ENCODE results near the gene INTS14.

Gene INTS14

DNA sequence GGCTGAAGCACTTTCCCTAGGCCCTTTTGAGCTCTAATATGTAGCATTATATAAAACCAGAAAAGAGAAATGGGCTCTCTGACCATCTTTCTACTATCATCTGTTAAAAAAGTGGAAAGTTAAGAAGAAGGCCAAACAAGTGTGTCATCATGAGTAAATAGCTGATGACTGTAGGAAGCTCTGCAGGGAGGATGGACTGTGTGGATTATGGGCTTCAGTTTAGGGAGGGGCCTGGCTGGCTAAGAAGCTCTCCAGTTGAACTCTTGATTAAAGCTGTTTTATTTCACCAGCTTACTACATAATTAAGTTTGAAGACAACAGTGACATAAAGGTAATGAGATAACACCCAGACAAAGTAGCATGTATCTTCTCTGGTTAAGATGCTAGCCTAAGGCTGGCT is 30.6 kb downstream of the INTS14 start:
- TF ChIP-seq, protein P1, sequence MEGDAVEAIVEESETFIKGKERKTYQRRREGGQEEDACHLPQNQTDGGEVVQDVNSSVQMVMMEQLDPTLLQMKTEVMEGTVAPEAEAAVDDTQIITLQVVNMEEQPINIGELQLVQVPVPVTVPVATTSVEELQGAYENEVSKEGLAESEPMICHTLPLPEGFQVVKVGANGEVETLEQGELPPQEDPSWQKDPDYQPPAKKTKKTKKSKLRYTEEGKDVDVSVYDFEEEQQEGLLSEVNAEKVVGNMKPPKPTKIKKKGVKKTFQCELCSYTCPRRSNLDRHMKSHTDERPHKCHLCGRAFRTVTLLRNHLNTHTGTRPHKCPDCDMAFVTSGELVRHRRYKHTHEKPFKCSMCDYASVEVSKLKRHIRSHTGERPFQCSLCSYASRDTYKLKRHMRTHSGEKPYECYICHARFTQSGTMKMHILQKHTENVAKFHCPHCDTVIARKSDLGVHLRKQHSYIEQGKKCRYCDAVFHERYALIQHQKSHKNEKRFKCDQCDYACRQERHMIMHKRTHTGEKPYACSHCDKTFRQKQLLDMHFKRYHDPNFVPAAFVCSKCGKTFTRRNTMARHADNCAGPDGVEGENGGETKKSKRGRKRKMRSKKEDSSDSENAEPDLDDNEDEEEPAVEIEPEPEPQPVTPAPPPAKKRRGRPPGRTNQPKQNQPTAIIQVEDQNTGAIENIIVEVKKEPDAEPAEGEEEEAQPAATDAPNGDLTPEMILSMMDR (IDR thresholded peaks at IDR 0.05; ENCODE audit: borderline replicate concordance, insufficient read depth, low read depth, low read length) = no peak
- no peak overlapping the region for H3K4me3 ChIP-seq (ENCODE audit: low read depth, low read length)

DNA sequence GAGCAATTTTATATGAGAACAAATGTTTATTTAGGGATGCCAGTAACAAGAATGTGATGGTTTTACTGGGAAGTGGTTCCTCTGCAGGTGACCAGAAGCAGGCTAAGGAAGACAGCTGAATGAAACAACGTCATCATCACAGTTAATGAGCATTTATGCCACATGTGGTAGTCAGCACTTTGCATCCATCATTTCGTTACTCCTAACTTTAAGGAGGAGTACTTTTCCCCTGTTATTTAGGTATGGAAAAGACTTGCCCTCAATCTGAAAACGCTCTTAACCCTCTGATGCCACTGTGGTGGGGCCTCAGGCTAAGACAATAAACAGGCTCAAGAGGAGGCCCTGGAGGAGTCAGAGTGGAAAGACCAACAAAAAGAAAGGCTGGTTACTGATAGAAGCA is 31.2 kb downstream of the INTS14 start:
- TF ChIP-seq, protein P1 (IDR thresholded peaks at IDR 0.05; ENCODE audit: borderline replicate concordance, insufficient read depth, low read depth, low read length) = no peak
- H3K4me3 ChIP-seq (ENCODE audit: low read depth, low read length) = no peak overlapping the region

DNA sequence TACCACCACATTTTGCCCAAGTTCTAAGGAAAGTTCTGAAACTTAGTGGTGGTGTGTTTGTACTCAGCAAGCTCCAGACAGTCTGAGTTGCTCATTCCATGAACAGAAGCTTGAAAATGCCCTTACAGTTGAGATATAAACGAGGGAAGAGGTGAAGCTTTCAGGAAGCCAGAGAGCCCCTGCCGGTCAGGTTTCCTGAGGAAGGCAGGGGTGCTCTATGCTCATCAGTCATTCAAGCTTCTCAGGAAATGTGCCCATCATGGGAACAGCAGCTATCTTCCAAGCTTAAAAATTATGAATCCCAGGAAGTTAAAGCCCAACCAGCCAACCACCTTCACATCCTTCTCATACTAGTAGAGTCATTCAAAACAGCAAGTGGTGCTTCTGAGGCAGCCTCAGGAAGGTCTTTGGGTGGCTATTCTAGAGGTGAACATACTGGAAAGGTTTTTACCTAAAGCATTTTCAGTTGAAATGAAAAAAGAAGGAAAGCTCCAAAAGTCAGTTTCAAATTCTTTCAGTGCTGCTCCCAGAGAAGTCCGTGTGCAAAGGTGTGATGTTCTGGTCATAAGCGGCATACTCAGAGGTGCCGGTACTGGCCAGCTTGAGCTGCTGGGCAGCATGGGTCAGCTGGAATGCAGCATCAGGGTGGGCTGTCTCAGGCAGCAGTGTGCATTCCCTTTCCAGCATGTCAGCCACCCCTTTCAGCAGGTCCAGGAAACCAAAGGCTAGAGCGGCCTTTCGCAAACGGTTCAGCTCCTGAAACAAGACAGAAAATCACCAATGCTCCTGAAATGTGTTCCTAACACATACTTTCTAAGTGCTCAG is 31.8 kb downstream of the INTS14 start:
- TF ChIP-seq, protein P1 (IDR thresholded peaks at IDR 0.05; ENCODE audit: borderline replicate concordance, insufficient read depth, low read depth, low read length) = no peak
- H3K4me3 ChIP-seq (ENCODE audit: low read depth, low read length) = no peak overlapping the region

DNA sequence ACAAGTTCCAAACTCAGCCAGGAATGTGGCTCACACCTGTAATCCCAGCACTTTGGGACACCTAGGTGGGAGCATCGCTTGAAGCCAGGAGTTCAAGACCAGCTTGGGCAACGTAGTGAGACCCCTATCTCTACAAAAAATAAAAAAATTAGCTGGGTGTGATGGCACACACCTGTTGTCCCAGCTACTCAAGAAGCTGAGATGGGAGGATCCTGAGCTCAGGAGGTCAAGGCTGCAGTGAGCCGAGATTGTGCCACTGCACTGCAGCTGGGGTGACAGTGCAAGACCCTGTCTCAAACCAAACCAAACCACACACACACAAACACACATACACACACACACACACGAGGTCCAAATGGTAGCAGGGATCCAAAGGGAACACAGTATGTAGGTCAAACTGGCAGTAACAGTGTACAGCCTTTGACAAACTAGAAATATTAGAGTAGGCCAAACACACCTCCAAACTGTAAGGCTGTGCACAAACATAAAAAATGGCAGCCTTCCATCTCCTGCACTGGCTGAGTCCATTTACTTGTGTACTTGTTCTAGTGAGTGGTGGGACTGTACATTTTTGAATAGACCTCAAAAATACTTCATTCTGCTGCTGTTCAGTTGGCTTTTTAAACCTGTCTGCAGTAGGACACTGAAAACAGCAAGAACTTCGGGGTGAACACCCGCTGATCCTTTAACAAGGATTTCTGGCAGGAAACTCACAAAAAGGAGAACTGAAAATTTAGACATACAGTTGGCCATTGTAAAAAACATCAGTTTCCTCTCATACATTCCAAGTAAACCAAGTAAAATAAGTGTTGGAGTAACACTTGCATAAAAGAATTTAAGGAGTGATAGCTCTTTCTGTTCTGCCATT is 33.6 kb downstream of the INTS14 start:
- TF ChIP-seq, protein P1 (IDR thresholded peaks at IDR 0.05; ENCODE audit: borderline replicate concordance, insufficient read depth, low read depth, low read length) = no peak
- no peak overlapping the region for H3K4me3 ChIP-seq (ENCODE audit: low read depth, low read length)

DNA sequence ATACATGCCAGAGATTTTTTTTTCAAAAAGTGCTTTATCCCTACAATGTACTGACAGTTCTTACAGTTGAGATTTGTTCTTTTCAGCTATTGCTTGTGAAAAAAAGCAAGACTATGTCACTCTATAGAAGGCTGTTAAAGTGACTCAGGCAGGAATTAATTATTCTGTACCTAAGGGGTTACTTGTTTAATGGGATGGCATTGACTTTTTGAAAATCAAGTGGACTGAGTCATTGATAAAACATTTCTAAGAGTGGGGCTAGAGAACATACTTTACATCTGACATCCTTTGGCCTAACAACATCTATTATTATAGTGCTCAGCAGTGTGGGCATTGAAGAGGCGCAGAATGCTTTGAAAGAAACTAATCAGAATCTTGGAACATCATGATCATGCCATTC is 34.3 kb downstream of the INTS14 start:
- TF ChIP-seq, protein P1 (IDR thresholded peaks at IDR 0.05; ENCODE audit: borderline replicate concordance, insufficient read depth, low read depth, low read length) = no peak
- no peak overlapping the region for H3K4me3 ChIP-seq (ENCODE audit: low read depth, low read length)

DNA sequence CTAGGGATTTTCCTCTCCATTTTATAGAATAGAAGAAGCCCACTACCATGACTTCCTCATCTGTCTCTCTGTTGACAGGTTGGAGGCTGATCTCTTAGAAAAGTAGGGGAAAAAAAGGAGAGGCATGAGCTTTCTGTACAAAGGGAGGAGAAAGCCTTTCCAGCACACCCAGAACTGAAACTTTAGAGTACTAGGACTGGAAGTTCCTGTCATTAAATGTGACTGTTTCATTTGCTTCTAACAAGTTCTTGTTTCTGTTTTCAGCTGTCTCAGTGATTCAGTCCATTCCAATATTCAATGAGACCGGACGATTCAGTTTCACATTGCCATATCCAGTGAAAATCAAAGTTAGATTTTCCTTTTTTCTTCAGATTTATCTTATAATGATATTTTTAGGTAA is 39.0 kb downstream of the INTS14 start:
- H3K4me3 ChIP-seq (ENCODE audit: low read depth, low read length) = no peak overlapping the region
- TF ChIP-seq, protein P1 (IDR thresholded peaks at IDR 0.05; ENCODE audit: borderline replicate concordance, insufficient read depth, low read depth, low read length) = no peak
